SK-N-SH (cell line): ENCODE data around the gene TP53I3. TPM values are rescaled to one million over a fixed set of nuclear protein-coding genes. Genes with fewer than 3 reads are reported as not detected.

Experiments used
- CTCF ChIA-PET: fragments of 300-600, 350-600 bp; formaldehyde crosslinking; extraction: SDS; loops from one replicate; lab custom pipeline; 2021; lab: Yijun Ruan, JAX
- POLR2A ChIA-PET: fragments of 350-600 bp; sonication (Branson Sonifier 250); formaldehyde crosslinking; extraction: SDS; loops from one replicate; lab custom pipeline; 2020; ENCODE audit warnings: antibody characterized with exemption, inconsistent platforms; lab: Yijun Ruan, JAX
- DNase-seq: peaks from one replicate; pipeline ENCODE4 v3.0.0; 2012
- H2AFZ ChIP-seq: fragments of 200-600 bp; sonication (generic); 2 replicates; pipeline ENCODE4 v1.8.1; 2016; ENCODE audit warnings: antibody characterized with exemption, mild to moderate bottlenecking, low read depth
- H3F3A ChIP-seq: fragments of 200-600 bp; sonication (generic); replicated peaks from 2 replicates; pipeline ENCODE3; 2016; ENCODE audit warnings: antibody characterized with exemption, mild to moderate bottlenecking; ENCODE audit not compliant: insufficient read depth
- H3K27ac ChIP-seq, 2 experiments: fragments of 200-500 bp in 1 of 2; fragments of 200-600 bp in 1 of 2; sonication (Bioruptor generic) in 1 of 2; sonication (generic), shearing (Covaris generic) in 1 of 2; 2 replicates each; pipeline versions ENCODE4 v1.5.1 to v1.6.1; 2014 to 2016; ENCODE audit warnings: low read depth in 2 of 2, inconsistent platforms in 1 of 2, low read length in 1 of 2, mild to moderate bottlenecking in 1 of 2, mixed read lengths in 1 of 2
- H3K27me3 ChIP-seq: fragments of 200-600 bp; sonication (generic), shearing (Covaris generic); 2 replicates; pipeline ENCODE4 v1.6.1; 2016; ENCODE audit warnings: mixed run types; ENCODE audit not compliant: insufficient read depth
- H3K36me3 ChIP-seq, 2 experiments: fragments of 200-500 bp in 1 of 2; fragments of 200-600 bp in 1 of 2; sonication (Bioruptor generic) in 1 of 2; sonication (generic) in 1 of 2; replicated peaks in 1 of 2; 2 replicates each; pipeline versions ENCODE3 to v1.5.1; 2014 to 2016; ENCODE audit warnings: low read length in 1 of 2, mild to moderate bottlenecking in 1 of 2; ENCODE audit not compliant: insufficient read depth in 2 of 2, control insufficient read depth in 1 of 2
- H3K4me1 ChIP-seq, 2 experiments: fragments of 200-500 bp in 1 of 2; fragments of 200-600 bp in 1 of 2; sonication (Bioruptor generic) in 1 of 2; sonication (generic), shearing (Covaris generic) in 1 of 2; 2 replicates each; pipeline versions ENCODE4 v1.5.1 to v1.6.1; 2014 to 2016; ENCODE audit warnings: low read depth in 1 of 2, low read length in 1 of 2, mixed run types in 1 of 2; ENCODE audit not compliant: insufficient read depth in 2 of 2, control insufficient read depth in 1 of 2
- H3K4me2 ChIP-seq: fragments of 200-600 bp; sonication (generic), shearing (Covaris generic); 2 replicates; pipeline ENCODE4 v1.6.1; 2017; ENCODE audit warnings: mixed run types
- H3K4me3 ChIP-seq, 2 experiments: fragments of 200-500 bp in 1 of 2; fragments of 200-600 bp in 1 of 2; sonication (Bioruptor generic) in 1 of 2; sonication (generic), shearing (Covaris generic) in 1 of 2; 2 replicates each; pipeline versions ENCODE4 v1.5.1 to v1.8.1; 2014 to 2016; ENCODE audit warnings: low read depth in 2 of 2, inconsistent platforms in 1 of 2, low read length in 1 of 2, mild to moderate bottlenecking in 1 of 2, mixed read lengths in 1 of 2, moderate library complexity in 1 of 2
- H3K79me2 ChIP-seq: fragments of 200-600 bp; sonication (generic); 2 replicates; pipeline ENCODE4 v1.8.1; 2017; ENCODE audit warnings: mild to moderate bottlenecking; ENCODE audit not compliant: insufficient read depth
- H3K9ac ChIP-seq: fragments of 200-600 bp; sonication (generic); 2 replicates; pipeline ENCODE4 v1.6.1; 2017; ENCODE audit warnings: mixed run types
- H3K9me2 ChIP-seq: fragments of 200-600 bp; sonication (generic); 2 replicates; pipeline ENCODE4 v1.6.1; 2017; ENCODE audit warnings: mixed run types
- H3K9me3 ChIP-seq: fragments of 200-600 bp; sonication (generic); 2 replicates; pipeline ENCODE4 v1.6.1; 2017; ENCODE audit warnings: mixed run types, mild to moderate bottlenecking, moderate library complexity
- H4K20me1 ChIP-seq: fragments of 200-600 bp; sonication (generic); 2 replicates; pipeline ENCODE4 v1.6.1; 2017; ENCODE audit warnings: mild to moderate bottlenecking, mixed run types; ENCODE audit not compliant: insufficient read depth
- EP300 ChIP-seq, 2 experiments: IDR thresholded peaks; 2 replicates each; pipeline versions ENCODE4 v1.4.0 to v1.6.1; 2012; ENCODE audit warnings: borderline replicate concordance in 1 of 2, low read depth in 1 of 2, low read length in 1 of 2
- EZH2phosphoT487 ChIP-seq: fragments of 200-600 bp; sonication (generic); IDR thresholded peaks from 2 replicates; pipeline ENCODE4 v1.6.1; 2017; ENCODE audit warnings: low read depth, mixed run types, mild to moderate bottlenecking, antibody characterized with exemption, moderate library complexity, borderline replicate concordance
- FOSL2 ChIP-seq: IDR thresholded peaks from 2 replicates; pipeline ENCODE4 v1.4.0; 2012; ENCODE audit warnings: low read depth, mild to moderate bottlenecking, moderate library complexity, borderline replicate concordance
- GATA2 ChIP-seq: sonication (generic); formaldehyde crosslinking; IDR thresholded peaks from 2 replicates; pipeline ENCODE4 v1.5.0; 2020; ENCODE audit warnings: mild to moderate bottlenecking, missing genetic modification reagents
- JUND ChIP-seq: IDR thresholded peaks from 2 replicates; pipeline ENCODE4 v1.4.0; 2012
- POLR2AphosphoS5 ChIP-seq: IDR thresholded peaks from 2 replicates; pipeline ENCODE4 v1.6.1; 2012; ENCODE audit warnings: low read depth, low read length
- SIN3A ChIP-seq: IDR thresholded peaks from 2 replicates; pipeline ENCODE4 v1.6.1; 2012; ENCODE audit warnings: low read depth, mild to moderate bottlenecking, low read length, moderate library complexity, borderline replicate concordance
- SMC3 ChIP-seq: IDR thresholded peaks from 2 replicates; pipeline ENCODE4 v1.6.1; 2012; ENCODE audit warnings: low read depth, low read length, improper control_type of control experiment
- TEAD4 ChIP-seq: IDR thresholded peaks from 2 replicates; pipeline ENCODE4 v1.4.0; 2012; ENCODE audit warnings: mild to moderate bottlenecking, borderline replicate concordance; ENCODE audit not compliant: insufficient read depth
- YY1 ChIP-seq: IDR thresholded peaks from 2 replicates; pipeline ENCODE4 v1.4.0; 2012; ENCODE audit warnings: low read depth, mild to moderate bottlenecking
- WGBS: methylation state at CpG from one replicate; pipeline ENCODE4 v1.1.6; 2017; ENCODE audit warnings: low lambda C conversion rate; 5-methylcytosine and 5-hydroxymethylcytosine counted together
- polyA plus RNA-seq, 3 experiments: library from polyadenylated mRNA; depleted of rRNA; stranded (reverse); fragments of >200 nt; gene quantifications; 2 replicates each; pipeline ENCODE4 v1.2.3, GENCODE V29; 2012
- TF ChIP-seq, protein P1 (sequence below): IDR thresholded peaks from 2 replicates; pipeline ENCODE4 v1.4.0; 2012; ENCODE audit warnings: low read depth
- TF ChIP-seq, protein P2 (sequence below): IDR thresholded peaks from 2 replicates; pipeline ENCODE4 v1.6.1; 2012; ENCODE audit warnings: mild to moderate bottlenecking, low read depth, low read length, moderate library complexity
- TF ChIP-seq, protein P3 (sequence below): IDR thresholded peaks from 2 replicates; pipeline ENCODE4; 2012

Gene TP53I3
- polyA plus RNA-seq, 1 of the 3 experiments (the other 2 are of a cell fraction): 110 TPM

DNA sequence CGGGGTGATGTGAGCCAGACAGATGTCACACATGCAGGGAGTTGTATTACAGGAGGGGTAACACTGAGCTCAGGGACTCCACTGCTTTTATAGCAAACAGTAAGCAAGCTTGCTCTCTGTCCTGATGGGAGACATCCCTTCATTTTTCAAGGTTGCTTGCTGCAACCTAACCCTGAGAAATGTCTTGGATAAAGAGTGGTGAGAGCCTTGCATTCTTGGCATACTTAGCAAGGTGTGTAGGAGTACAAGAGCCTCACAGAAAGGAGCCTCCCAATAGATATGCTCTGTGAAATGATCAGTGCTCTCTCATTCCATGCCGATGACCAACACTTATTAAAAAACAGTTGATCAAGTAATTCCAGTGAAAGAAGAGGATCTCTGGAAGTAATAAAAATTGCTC, 30.4 kb upstream of the TP53I3 start (continued):
- TF ChIP-seq, protein P1, sequence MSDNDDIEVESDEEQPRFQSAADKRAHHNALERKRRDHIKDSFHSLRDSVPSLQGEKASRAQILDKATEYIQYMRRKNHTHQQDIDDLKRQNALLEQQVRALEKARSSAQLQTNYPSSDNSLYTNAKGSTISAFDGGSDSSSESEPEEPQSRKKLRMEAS: no peak
- TF ChIP-seq POLR2AphosphoS5 (no peak), EZH2phosphoT487 (no peak)
- TF ChIP-seq, protein P2, sequence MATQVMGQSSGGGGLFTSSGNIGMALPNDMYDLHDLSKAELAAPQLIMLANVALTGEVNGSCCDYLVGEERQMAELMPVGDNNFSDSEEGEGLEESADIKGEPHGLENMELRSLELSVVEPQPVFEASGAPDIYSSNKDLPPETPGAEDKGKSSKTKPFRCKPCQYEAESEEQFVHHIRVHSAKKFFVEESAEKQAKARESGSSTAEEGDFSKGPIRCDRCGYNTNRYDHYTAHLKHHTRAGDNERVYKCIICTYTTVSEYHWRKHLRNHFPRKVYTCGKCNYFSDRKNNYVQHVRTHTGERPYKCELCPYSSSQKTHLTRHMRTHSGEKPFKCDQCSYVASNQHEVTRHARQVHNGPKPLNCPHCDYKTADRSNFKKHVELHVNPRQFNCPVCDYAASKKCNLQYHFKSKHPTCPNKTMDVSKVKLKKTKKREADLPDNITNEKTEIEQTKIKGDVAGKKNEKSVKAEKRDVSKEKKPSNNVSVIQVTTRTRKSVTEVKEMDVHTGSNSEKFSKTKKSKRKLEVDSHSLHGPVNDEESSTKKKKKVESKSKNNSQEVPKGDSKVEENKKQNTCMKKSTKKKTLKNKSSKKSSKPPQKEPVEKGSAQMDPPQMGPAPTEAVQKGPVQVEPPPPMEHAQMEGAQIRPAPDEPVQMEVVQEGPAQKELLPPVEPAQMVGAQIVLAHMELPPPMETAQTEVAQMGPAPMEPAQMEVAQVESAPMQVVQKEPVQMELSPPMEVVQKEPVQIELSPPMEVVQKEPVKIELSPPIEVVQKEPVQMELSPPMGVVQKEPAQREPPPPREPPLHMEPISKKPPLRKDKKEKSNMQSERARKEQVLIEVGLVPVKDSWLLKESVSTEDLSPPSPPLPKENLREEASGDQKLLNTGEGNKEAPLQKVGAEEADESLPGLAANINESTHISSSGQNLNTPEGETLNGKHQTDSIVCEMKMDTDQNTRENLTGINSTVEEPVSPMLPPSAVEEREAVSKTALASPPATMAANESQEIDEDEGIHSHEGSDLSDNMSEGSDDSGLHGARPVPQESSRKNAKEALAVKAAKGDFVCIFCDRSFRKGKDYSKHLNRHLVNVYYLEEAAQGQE: no peak

DNA sequence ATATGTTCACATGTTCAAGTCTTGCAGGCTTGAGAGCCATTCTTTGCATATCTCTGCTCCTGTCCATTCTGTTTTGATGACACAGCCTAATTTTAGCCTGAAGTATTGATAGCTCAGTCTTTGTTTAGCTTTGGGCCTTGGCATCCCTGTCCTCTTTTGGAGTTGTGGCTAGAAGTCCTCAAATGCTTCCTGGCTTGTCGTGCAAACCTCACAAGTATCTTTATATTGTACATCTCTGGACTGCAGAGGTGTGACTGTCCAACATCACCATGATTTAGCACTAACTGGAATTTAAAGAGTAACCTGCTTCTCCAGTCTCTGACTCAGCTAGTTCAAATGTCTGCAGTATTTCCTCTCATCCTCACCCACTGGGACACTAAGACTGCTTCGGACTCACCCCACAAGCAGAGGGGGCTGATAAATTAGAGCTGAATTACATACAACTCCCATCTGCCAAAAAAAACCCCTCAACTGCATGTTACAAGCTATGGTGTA, 26.8 kb upstream of the TP53I3 start:
- H3K4me2 ChIP-seq: no peak overlapping the region
- H4K20me1 ChIP-seq: no peaks in the 10 kb centered on the region
- no peak overlapping the region for H2AFZ ChIP-seq
- TF ChIP-seq SIN3A: no peak
- TF ChIP-seq, protein P1: no peak
- TF ChIP-seq JUND: no peak
- no peak for TF ChIP-seq EZH2phosphoT487
- 0 out of 2 replicates have a peak, but pooled peaks have one; percentile 2 for TF ChIP-seq FOSL2
- no peak for TF ChIP-seq SMC3
- no peak for TF ChIP-seq EP300 (IDR thresholded peaks at IDR 0.05; ENCODE audit: borderline replicate concordance in 1 of 2, low read depth in 1 of 2, low read length in 1 of 2)
- TF ChIP-seq GATA2 (CRISPR knock-in tag): no peak
- no peak for TF ChIP-seq TEAD4
- TF ChIP-seq YY1: no peak
- TF ChIP-seq, protein P3, sequence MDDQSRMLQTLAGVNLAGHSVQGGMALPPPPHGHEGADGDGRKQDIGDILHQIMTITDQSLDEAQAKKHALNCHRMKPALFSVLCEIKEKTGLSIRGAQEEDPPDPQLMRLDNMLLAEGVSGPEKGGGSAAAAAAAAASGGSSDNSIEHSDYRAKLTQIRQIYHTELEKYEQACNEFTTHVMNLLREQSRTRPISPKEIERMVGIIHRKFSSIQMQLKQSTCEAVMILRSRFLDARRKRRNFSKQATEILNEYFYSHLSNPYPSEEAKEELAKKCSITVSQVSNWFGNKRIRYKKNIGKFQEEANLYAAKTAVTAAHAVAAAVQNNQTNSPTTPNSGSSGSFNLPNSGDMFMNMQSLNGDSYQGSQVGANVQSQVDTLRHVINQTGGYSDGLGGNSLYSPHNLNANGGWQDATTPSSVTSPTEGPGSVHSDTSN: 0 out of 2 replicates have a peak, but pooled peaks have one; percentile 8
- H3K4me1 ChIP-seq: 0 out of 4 replicates have a peak, but pooled peaks cover 0 to 6% of the 10 kb centered on the region in 2 experiments
- 42% methylated on average over 2 of the region's 2 CpGs for WGBS
- no peaks in the 10 kb centered on the region for H3K9me2 ChIP-seq
- peak overlapping the region in 1 of 2 experiments; percentile 1; a peak in 1 of 4 replicates for H3K27ac ChIP-seq
- ChIA-PET CTCF (interaction anchor here (1.4 to 1.5 kb wide), 2 partner anchors 28 to 185 kb away, joined by 4 to 6 read pairs; partner anchors contain the start of genes ATAD2B and TP53I3), POLR2A (interaction anchor here (0.5 to 1.7 kb wide), 2 partner anchors 28 to 265 kb away, joined by 3 to 6 read pairs; no protein-coding TSS in a partner anchor)
- peaks cover 6% of the 10 kb centered on the region for H3F3A ChIP-seq
- no peak overlapping the region for H3K9ac ChIP-seq
- H3K27me3 ChIP-seq: no peaks in the 10 kb centered on the region
- H3K9me3 ChIP-seq: peaks cover 13% of the 10 kb centered on the region; the same call in 1 of the 2 replicates
- no peak overlapping the region for H3K4me3 ChIP-seq
- H3K79me2 ChIP-seq: no peaks in the 10 kb centered on the region
- H3K36me3 ChIP-seq: no peaks in the 10 kb centered on the region
- no peak for DNase-seq
